CD14-positive monocyte (primary cell): ENCODE data around the gene TMEM87B. TPM values are rescaled to one million over a fixed set of nuclear protein-coding genes. Genes with fewer than 3 reads are reported as not detected.

Experiments
- DNase-seq, 3 donors: peaks; one replicate each; pipeline ENCODE4 v3.0.0-alpha.2; 2011 to 2022
- H2AFZ ChIP-seq: 2 replicates; pipeline ENCODE4 v1.6.0; 2012; ENCODE audit warnings: mild to moderate bottlenecking, low read depth, low read length, inconsistent platforms; ENCODE audit not compliant: insufficient read depth, poor library complexity, severe bottlenecking
- H3K27ac ChIP-seq, 2 donors: 1 replicate in 1 of 2; 2 replicates in 1 of 2; pipeline ENCODE4 v1.5.1; 2012 to 2013; ENCODE audit warnings: low read length in 2 of 2, control low read depth in 1 of 2, inconsistent platforms in 1 of 2, low read depth in 1 of 2, mild to moderate bottlenecking in 1 of 2
- H3K27me3 ChIP-seq, 2 donors: one replicate each; pipeline versions ENCODE4 v1.6.0 to v1.6.1; 2011 to 2013; ENCODE audit warnings: low read length in 2 of 2; ENCODE audit not compliant: control insufficient read depth in 2 of 2, insufficient read depth in 2 of 2
- H3K36me3 ChIP-seq, 2 donors: replicated peaks in 1 of 2; 1 replicate in 1 of 2; 2 replicates in 1 of 2; pipeline versions ENCODE4 v1.5.1 to v1.6.1; 2012 to 2013; ENCODE audit warnings: low read length in 2 of 2, control low read depth in 1 of 2, inconsistent platforms in 1 of 2, mild to moderate bottlenecking in 1 of 2; ENCODE audit not compliant: insufficient read depth in 2 of 2, control insufficient read depth in 1 of 2
- H3K4me1 ChIP-seq, 2 donors: 1 replicate in 1 of 2; 2 replicates in 1 of 2; pipeline versions ENCODE4 v1.5.1 to v1.6.1; 2012 to 2013; ENCODE audit warnings: low read length in 2 of 2, control low read depth in 1 of 2, inconsistent platforms in 1 of 2, mild to moderate bottlenecking in 1 of 2, moderate library complexity in 1 of 2; ENCODE audit not compliant: insufficient read depth in 2 of 2, control insufficient read depth in 1 of 2
- H3K4me2 ChIP-seq: replicated peaks from 2 replicates; pipeline ENCODE3; 2012; ENCODE audit warnings: low read length, moderate library complexity, mild to moderate bottlenecking; ENCODE audit not compliant: poor library complexity, severe bottlenecking; ENCODE audit errors: extremely low read depth
- H3K4me3 ChIP-seq, 3 experiments: fragments of 200-600 bp in 1 of 3; sonication (generic) in 1 of 3; replicated peaks in 1 of 3; 1 replicate in 2 of 3; 2 replicates in 1 of 3; pipeline ENCODE4 v1.5.1; 2011 to 2013; ENCODE audit warnings: low read length in 3 of 3, mild to moderate bottlenecking in 3 of 3, control low read depth in 2 of 3, low read depth in 2 of 3, inconsistent platforms in 1 of 3, moderate library complexity in 1 of 3
- H3K79me2 ChIP-seq: 2 replicates; pipeline ENCODE4 v1.6.0; 2012; ENCODE audit warnings: mild to moderate bottlenecking, control low read depth, inconsistent platforms, low read length, moderate library complexity; ENCODE audit not compliant: insufficient read depth
- H3K9ac ChIP-seq: 2 replicates; pipeline ENCODE4 v1.6.0; 2017; ENCODE audit warnings: low read length, mild to moderate bottlenecking; ENCODE audit not compliant: insufficient read depth, poor library complexity, severe bottlenecking
- H3K9me3 ChIP-seq, 2 donors: replicated peaks in 1 of 2; 1 replicate in 1 of 2; 2 replicates in 1 of 2; pipeline versions ENCODE4 v1.5.1 to v1.6.1; 2012 to 2013; ENCODE audit warnings: low read length in 2 of 2, control low read depth in 1 of 2; ENCODE audit not compliant: control insufficient read depth in 1 of 2, insufficient read depth in 1 of 2
- H4K20me1 ChIP-seq: 2 replicates; pipeline ENCODE4 v1.6.0; 2012; ENCODE audit warnings: mild to moderate bottlenecking, low read length, control low read depth, moderate library complexity; ENCODE audit not compliant: insufficient read depth
- H3K27ac Mint-ChIP-seq, 7 donors: one replicate each; pipeline ENCODE4 v1.8.0; 2020; ENCODE audit warnings: mild to moderate bottlenecking in 7 of 7, mixed read lengths in 7 of 7, moderate library complexity in 6 of 7, inconsistent platforms in 2 of 7
- H3K27me3 Mint-ChIP-seq, 3 donors: one replicate each; pipeline ENCODE4 v1.8.0; 2021 to 2022; ENCODE audit warnings: low read depth in 3 of 3, mild to moderate bottlenecking in 3 of 3, mixed read lengths in 3 of 3, moderate library complexity in 3 of 3, inconsistent platforms in 1 of 3
- H3K36me3 Mint-ChIP-seq, 2 donors: one replicate each; pipeline ENCODE4 v1.8.0; 2020; ENCODE audit warnings: mixed read lengths in 2 of 2, inconsistent platforms in 1 of 2, mild to moderate bottlenecking in 1 of 2
- H3K4me1 Mint-ChIP-seq: one replicate; pipeline ENCODE4 v1.8.0; 2020; ENCODE audit warnings: mild to moderate bottlenecking, mixed read lengths
- H3K4me3 Mint-ChIP-seq, 2 donors: one replicate each; pipeline ENCODE4 v1.8.0; 2020; ENCODE audit warnings: mild to moderate bottlenecking in 2 of 2, mixed read lengths in 2 of 2, moderate library complexity in 1 of 2
- H3K9me3 Mint-ChIP-seq, 7 donors: one replicate each; pipeline ENCODE4 v1.8.0; 2020 to 2022; ENCODE audit warnings: mixed read lengths in 7 of 7, mild to moderate bottlenecking in 6 of 7, moderate library complexity in 6 of 7, inconsistent platforms in 2 of 7
- CTCF ChIP-seq: fragments of 200-600 bp; IDR thresholded peaks from one replicate; pipeline ENCODE4 v1.8.0; 2022; ENCODE audit warnings: antibody characterized with exemption, mild to moderate bottlenecking
- WGBS: methylation state at CpG from one replicate; pipeline ENCODE4 v1.1.5; 2013; ENCODE audit warnings: missing lambda C conversion rate; ENCODE audit not compliant: insufficient coverage; 5-methylcytosine and 5-hydroxymethylcytosine counted together
- intact Hi-C, 2 donors: fragments of 100-400 bp; cut with micrococcal nuclease; formaldehyde crosslinking; loops; one replicate each; pipeline versions ENCODE4 v1.15.0 to v1.15.1; 2023
- polyA plus RNA-seq, 3 donors: library from polyadenylated mRNA; depleted of rRNA in 1 of 3; unstranded in 2 of 3; stranded (reverse) in 1 of 3; fragments of 300-500 nt in 2 of 3; fragments of >200 nt in 1 of 3; fragmentation: Illumina TruSeq in 2 of 3; gene quantifications; 1 replicate in 2 of 3; 2 replicates in 1 of 3; pipeline ENCODE4 v1.2.3, GENCODE V29; 2012 to 2021

The TMEM87B gene
- polyA plus RNA-seq, 3 donors, result 9.1 to 13.4 (median 11.4) TPM

- Histone ChIP-seq H2AFZ (no peak overlapping the region), H3K4me1 (peaks cover 0 to 4% of the 10 kb centered on the region in 2 donors), H3K4me2 (no peak overlapping the region), H3K4me3 (no peak overlapping the region), H3K27ac (no peak overlapping the region), H3K79me2 (no peaks in the 10 kb centered on the region), H3K9ac (no peak overlapping the region), H4K20me1 (no peaks in the 10 kb centered on the region), H3K36me3 (no peaks in the 10 kb centered on the region), H3K9me3 (no peaks in the 10 kb centered on the region), H3K27me3 (no peaks in the 10 kb centered on the region)
- peaks cover 2 to 20% of the 10 kb centered on the region in 2 donors for H3K36me3 Mint-ChIP-seq
- no peaks in the 10 kb centered on the region for H3K9me3 Mint-ChIP-seq
- no CpG with 5 or more reads among the region's 5 CpGs for whole genome bisulfite sequencing
- no peak overlapping the region for H3K4me3 Mint-ChIP-seq
- H3K27ac Mint-ChIP-seq, result peak overlapping the region in 2 of 7 donors; percentile 16 to 63
- TF ChIP-seq CTCF, result no peak
- H3K27me3 Mint-ChIP-seq, result peaks cover 0 to 2% (median 1%) of the 10 kb centered on the region in 3 donors
- intact Hi-C loops, result no loop called here
- peaks cover 14% of the 10 kb centered on the region for H3K4me1 Mint-ChIP-seq
- DNase-seq, result no peak
Observed at GRCh38 chr2:112023707-112024106, 31.4 kb upstream of the TMEM87B start.

GRCh38 chr2:112024231-112024630 is 30.8 kb upstream of the TMEM87B start:
- no peak overlapping the region for H3K27ac ChIP-seq
- Mint-ChIP-seq H3K36me3 (peaks cover 2 to 20% of the 10 kb centered on the region in 2 donors), H3K4me1 (peaks cover 14% of the 10 kb centered on the region), H3K9me3 (no peaks in the 10 kb centered on the region), H3K27ac (peak overlapping the region in 4 of 7 donors; percentile 51 to 79 (median 70)), H3K4me3 (peak overlapping the region in 1 of 2 donors; percentile 65), H3K27me3 (peaks cover 0 to 2% (median 1%) of the 10 kb centered on the region in 3 donors)
- WGBS, result 49% methylated on average over 8 of the region's 9 CpGs
- H3K9ac ChIP-seq, result no peak overlapping the region
- no peak for TF ChIP-seq CTCF
- peak overlapping the region; percentile 45 for H2AFZ ChIP-seq
- peaks cover 0 to 4% of the 10 kb centered on the region in 2 donors for H3K4me1 ChIP-seq
- DNase-seq, result no peak
- no peaks in the 10 kb centered on the region for H3K36me3 ChIP-seq
- no peaks in the 10 kb centered on the region for H4K20me1 ChIP-seq
- H3K9me3 ChIP-seq, result no peaks in the 10 kb centered on the region
- no peaks in the 10 kb centered on the region for H3K79me2 ChIP-seq
- intact Hi-C loops, result no loop called here
- H3K27me3 ChIP-seq, result no peaks in the 10 kb centered on the region
- no peak overlapping the region for H3K4me3 ChIP-seq
- no peak overlapping the region for H3K4me2 ChIP-seq
